Stimulated activated naive CD8-positive, alpha-beta T cell treated with anti-CD3 and anti-CD28 coated beads, Interleukin-15, Interleukin-2, amounts not matched to agents 100 U/mL and 50 U/mL, for 24 hours (primary cell): ENCODE results near the gene MSTO1.
A peak's percentile ranks its signal among the peaks of the same experiment; 100 is the strongest.
"Not testable (repeated sequence)": the region's sequence is repeated elsewhere in the genome, so short reads cannot be mapped to it uniquely, and the experiment has no call there.

Experiments
- ATAC-seq: fragments of 150-1000 bp; cut with Tn5 transposase; one replicate; pipeline ENCODE4 v1.10.0; 2021
- DNase-seq: peaks from one replicate; pipeline ENCODE4 v3.0.0; 2021

Gene MSTO1

GRCh38 chr1:155613226-155613625 is 3.2 kb downstream of the MSTO1 start:
- not testable (repeated sequence) for DNase-seq, ATAC-seq

DNA sequence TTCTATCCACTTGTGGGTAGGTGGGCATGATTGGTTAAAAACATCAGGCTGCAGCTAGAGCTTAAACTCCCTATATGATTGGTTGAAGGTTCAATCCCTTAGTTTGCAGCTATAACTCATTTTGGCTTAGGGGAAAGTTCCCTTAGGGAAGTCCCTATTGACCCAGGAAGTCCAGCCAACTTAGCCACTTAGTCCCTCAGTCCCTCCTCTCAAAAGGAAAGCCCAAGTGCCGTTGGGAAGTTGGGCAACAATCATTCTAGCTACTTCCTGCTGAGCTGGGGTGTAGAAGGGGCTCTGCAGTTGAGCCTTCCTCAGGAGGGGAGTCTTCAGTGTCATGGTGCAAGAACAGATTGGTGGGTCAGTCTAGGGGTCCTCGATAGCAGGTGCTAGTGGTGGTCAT is 12.2 kb downstream of the MSTO1 start:
- no peak for DNase-seq
- ATAC-seq, result no peak

DNA sequence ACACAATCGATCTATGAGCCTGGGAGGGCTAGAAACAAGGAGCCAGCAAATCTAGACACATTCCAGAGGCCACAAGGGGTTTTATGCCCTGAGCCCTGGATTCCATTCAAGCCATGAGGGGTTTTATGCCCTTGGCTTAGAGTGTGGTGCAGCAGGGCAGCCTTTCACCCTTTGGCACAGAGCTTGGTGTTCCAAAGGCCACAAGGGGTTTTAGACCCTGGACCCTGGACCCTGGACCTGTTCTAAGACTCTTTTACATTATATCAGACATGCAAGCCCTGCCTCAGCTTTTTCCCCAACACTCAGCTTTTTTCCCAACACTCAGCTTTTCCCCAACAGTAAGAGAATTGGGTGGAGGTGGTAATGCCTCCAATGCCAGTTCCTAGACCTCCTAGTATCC is 13.3 kb downstream of the MSTO1 start:
- ATAC-seq (no peak), DNase-seq (no peak)

DNA sequence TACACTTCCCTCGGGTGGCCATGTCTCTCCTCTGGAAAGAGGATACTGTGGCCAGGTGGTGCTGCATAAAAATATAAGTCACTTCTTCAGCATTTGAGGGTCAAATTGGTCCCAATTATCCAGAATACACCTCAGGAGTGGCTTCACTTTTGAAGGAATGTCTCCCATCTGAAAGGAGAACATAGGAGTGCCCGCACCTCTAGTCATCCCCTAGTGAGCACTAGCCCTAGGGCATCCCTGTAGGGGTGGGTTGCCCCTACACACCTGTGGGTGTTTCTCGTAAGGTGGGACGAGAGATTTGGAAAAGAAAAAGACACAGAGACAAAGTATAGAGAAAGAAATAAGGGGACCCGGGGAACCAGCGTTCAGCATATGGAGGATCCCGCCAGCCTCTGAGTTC is 16.4 kb downstream of the MSTO1 start:
- DNase-seq, ATAC-seq: not testable (repeated sequence)

- ATAC-seq, result no peak
- DNase-seq, result no peak
These were observed 26.6 kb downstream of the MSTO1 start for GRCh38 chr1:155636397-155637153.

- no peak for DNase-seq
- ATAC-seq, result no peak
These were observed 30.3 kb downstream of the MSTO1 start for GRCh38 chr1:155640367-155640766.

DNA sequence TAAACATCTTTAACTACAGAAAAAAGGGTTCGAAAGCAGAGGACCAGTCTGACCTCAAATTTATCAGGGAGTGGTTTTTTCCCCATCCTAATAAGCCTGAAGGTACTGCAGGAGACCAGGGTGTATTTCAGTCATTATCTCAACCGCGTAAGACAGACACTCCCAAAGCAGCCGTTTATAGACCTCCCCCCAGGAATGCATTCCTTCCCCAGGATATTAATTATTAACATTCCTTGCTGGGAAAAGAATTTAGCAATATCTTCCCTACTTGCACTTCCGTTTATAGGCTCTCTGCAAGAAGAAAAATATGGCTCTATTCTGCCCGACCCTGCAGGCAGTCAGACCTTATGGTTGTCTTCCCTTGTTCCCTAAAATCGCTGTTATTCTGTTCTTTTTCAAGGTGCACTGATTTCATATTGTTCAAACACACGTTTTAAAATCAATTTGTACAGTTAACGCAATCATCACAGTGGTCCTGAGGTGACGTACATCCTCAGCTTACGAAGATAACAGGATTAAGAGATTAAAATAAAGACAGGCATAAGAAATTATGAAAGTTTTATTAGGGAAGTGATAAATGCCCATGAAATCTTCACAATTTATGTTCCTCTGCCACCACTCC is 32.7 kb downstream of the MSTO1 start:
- not testable (repeated sequence) for DNase-seq, ATAC-seq

DNA sequence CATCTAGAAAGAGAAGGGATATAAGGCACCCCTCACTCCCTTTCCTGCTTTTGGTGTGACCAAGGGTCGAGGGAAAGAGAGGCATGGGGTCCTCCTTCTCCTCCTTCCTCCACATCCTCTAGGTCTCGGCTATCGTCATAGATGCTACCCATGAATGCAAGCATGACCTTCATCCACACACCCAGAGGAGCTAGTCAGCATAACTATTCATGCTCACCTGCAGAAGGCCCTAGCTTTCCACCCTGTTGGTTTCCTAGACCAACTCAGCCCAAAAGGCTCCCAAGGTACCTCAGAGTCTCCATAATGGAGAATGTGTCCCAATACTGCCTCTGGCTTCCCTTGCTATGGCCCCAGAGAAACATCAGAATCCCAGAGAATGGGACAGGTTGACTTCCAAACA is 33.2 kb downstream of the MSTO1 start:
- ATAC-seq (no peak), DNase-seq (no peak)

GRCh38 chr1:155645034-155645598 is 35.1 kb downstream of the MSTO1 start:
- DNase-seq, result no peak
- ATAC-seq, result no peak

DNA sequence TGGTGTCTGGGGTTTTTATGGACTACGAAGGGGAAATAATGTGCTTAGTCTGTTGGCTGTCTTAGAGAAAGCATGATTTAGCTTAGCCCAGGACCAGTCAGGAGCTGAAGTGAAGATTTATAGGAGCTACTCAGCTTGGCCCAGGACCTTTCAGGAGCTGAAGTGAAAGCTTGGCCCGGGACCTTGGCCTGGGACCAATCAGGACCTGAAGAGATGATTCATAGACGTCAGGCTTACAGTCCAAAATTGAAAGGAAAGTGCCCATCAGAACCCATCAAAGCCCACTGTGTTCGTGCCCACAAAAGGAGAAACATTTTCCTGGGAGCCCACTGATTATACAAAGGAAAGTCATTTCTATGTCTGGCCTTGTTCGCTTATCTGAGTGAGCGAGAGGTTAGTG is 35.6 kb downstream of the MSTO1 start:
- ATAC-seq (no peak), DNase-seq (no peak)

DNA sequence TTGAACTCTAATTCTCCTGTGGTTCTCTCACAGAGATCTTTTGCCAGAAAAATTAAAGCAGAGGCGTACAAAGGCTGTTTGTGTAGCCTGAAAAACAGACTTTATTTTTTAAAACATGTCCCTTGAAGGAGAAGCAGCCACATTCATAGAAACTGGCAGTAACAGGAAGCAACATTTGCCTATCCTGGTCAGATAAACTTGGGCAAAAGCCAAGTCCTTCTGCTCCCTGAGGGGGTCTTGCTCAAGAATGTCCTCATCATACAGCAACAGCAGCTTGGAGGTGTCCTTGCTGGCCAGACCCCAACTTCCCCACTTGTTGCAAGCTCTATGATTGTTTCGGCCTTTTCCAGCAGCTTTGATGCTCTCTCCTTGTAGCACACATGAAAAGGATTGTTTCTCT is 36.3 kb downstream of the MSTO1 start:
- DNase-seq, result no peak
- ATAC-seq, result no peak

GRCh38 chr1:155648207-155649147 is 38.5 kb downstream of the MSTO1 start:
- DNase-seq (no peak), ATAC-seq (peak; percentile 59)

DNA sequence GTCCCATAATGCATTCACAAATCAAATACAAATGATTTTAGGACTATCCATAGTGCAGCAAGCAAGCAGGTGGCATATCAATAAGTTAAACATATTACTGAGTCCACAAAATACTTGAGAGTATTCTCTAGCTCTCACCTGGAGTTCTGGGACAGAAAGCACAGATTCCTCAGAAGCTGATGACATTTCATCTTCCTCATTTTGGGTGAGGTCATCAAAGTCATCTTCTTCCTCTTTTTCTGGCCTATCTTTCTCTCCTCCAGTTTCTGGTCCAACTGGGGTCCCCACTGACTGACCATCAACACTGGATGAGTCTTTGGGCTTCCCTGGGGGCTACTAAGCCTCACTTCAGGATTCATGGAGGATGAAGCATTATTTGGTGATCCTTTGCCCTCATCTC is 39.7 kb downstream of the MSTO1 start:
- no peak for DNase-seq
- no peak for ATAC-seq

GRCh38 chr1:155650231-155650757 is 40.3 kb downstream of the MSTO1 start:
- no peak for DNase-seq

GRCh38 chr1:155651861-155652661 is 42.0 kb downstream of the MSTO1 start:
- ATAC-seq, result no peak

More at GRCh38 chr1:155650231-155650757, 40.3 kb downstream of the MSTO1 start:
- no peak for ATAC-seq

GRCh38 chr1:155652951-155653350 is 42.9 kb downstream of the MSTO1 start:
- DNase-seq (no peak), ATAC-seq (no peak)

More at GRCh38 chr1:155651861-155652661, 42.0 kb downstream of the MSTO1 start:
- DNase-seq, result no peak

GRCh38 chr1:155657463-155657862 is 47.4 kb downstream of the MSTO1 start:
- no peak for DNase-seq
- no peak for ATAC-seq

DNA sequence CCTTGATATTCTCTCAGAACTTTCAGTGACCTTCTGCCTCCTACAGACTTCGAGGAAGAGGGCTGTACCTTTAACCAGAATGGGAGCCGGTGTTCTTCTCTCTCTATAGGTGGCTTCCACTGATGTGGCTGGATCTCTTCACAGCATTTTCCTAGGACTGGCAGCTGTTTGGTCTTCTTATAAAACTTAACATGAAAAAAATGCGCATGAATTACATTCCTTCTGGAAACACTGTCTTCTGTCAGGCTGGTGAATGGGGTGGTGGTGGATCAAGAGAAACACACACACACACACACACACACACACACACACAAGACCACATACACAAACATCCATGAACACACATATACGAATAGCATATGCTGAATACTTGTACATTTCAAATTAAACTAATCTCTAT is 51.2 kb downstream of the MSTO1 start:
- not testable (repeated sequence) for DNase-seq, ATAC-seq
